Body of pancreas (tissue), 4 donors: ENCODE measurements around the gene DGLUCY.

Source experiments
- CTCF ChIP-seq, 7 experiments: fragments of 450-650 bp in 4 of 7; fragments of 200-600 bp in 3 of 7; sonication (generic) in 3 of 7; IDR thresholded peaks; one replicate each; pipeline ENCODE4 v1.5.1; 2016 to 2019; ENCODE audit warnings: antibody characterized with exemption in 7 of 7
- POLR2A ChIP-seq, 3 donors: fragments of 450-650 bp; IDR thresholded peaks; one replicate each; pipeline ENCODE4 v1.6.1; 2016; ENCODE audit warnings: antibody characterized with exemption in 3 of 3, mild to moderate bottlenecking in 2 of 3

- TF ChIP-seq CTCF (IDR thresholded peaks at IDR 0.05): no peak
- no peak for TF ChIP-seq POLR2A (IDR thresholded peaks at IDR 0.05)
These were observed 124.2 kb downstream of the DGLUCY start for GRCh38 chr14:91238085-91238484.
